NCI-H226 (cell line): ENCODE results near the gene RPS6KB2.
A peak's percentile ranks its signal among the peaks of the same experiment; 100 is the strongest.

Experiments used
- DNase-seq: peaks from one replicate; pipeline ENCODE4 v3.0.0-alpha.2; 2015

RPS6KB2 gene

DNA sequence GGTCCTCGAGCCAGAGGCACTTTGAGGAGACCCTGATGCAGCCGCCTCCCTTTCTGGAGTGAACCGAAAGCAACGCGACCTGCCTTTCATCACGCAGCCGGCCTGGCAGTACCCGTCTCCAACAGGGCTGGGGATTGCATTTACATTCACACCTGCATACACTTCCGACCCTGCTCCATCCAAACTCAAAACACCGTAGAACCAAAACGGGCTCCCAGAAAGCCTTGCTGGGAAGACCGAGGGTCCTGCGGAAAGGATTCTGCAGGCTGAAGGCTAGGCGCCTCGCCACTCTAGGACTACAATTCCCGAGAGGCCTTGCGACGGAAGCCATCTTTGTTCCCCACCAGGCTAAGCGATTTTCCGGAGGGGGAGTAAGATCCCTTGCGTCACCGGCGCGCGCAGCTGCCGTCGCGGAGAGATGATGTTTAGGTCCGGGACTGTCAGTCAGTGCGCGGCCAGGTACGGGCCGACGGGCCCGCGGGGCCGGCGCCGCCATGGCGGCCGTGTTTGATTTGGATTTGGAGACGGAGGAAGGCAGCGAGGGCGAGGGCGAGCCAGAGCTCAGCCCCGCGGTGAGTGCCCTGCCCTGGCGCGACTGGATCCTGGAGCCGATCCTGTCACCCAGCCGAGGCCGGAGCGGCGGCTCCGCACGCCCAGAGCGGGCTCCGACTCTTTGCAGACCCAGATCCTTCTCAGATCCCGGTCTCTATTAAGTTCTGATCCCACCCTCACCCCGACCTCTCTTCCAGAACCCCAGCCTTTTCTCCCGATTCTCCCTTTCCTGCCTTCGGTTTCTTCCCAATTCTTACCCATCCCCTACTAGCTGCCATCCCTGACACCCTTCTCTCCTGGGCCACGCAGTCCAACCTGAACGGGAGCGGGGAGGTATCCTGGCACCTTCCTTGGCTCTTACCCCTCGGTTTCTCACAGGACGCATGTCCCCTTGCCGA, at the start of gene RPS6KB2:
Gene RPS6KB2, plus strand, starts transcription at position 443 of the 950 bp plus-strand sequence. Its CDS starts 52 bp downstream, at position 495.
- peak; percentile 92 for DNase-seq

DNA sequence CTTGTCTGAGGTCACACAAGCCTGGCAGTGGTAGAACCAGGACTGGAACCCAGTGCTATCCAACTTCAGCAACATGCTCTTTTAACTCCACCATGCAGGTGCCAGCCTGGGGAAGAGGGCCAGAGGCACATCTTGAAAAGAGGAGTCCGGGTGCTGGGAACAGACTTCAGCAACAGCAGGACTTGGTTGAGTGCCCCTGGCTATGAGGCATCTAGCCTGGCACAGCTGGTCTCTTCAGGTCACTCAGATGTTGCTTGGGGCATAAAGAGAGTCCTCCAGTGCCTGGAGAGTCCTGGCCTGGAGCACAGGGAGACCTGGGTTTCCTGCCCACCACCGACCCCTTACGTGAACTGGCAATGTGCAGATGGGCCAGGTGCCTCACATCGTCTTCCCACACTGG, 49.8 kb upstream of the RPS6KB2 start:
- DNase-seq = no peak

DNA sequence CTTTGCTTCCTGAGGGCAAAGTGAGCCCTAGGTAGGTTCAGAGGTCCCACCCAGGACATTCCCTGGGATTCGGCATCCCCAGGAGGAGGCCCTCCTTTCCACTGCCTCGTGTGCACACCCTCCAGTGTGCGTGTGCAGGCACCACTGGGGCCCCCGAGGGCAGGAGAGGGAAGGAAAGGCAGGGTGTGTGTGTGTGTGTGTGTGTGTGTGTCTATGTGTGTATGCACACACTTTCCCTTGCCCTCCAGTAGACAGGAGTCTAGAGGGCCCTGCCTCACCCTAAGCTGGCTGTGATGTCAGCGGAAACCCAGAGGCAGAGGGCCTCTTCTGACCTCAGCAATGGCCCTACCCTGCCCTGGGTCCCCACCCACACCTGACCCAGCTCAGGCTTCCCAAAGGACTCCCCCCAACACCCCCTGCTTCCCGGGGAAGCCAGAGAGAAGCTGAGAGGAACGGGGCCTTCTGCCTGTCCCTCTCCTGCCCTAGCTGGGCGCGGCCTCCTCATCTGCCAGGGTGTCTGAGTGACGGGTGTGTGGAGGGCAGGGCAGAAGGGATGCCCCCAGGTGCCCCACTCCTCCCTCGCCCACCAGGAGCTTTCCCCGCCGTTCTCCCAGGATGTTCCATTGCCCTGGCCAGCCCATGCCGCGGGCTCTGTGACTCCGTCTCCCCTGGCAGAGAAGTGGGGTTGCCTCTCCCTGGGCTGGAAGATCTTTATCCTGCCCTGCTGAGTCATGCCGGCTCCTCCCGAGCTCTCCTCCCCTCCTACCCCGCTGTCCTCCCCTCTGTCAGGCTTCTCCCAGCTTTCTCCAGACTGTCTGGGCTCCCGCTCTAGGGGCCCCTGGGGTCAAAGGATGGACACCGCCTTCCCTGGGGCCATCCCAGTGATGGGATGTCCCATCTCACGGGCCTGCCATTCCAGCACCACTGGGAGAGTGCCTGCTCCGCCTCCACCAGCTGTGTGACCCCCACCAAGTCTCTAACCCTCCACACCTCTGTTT, 48.9 kb upstream of the RPS6KB2 start:
- peak; percentile 66 for DNase-seq

DNA sequence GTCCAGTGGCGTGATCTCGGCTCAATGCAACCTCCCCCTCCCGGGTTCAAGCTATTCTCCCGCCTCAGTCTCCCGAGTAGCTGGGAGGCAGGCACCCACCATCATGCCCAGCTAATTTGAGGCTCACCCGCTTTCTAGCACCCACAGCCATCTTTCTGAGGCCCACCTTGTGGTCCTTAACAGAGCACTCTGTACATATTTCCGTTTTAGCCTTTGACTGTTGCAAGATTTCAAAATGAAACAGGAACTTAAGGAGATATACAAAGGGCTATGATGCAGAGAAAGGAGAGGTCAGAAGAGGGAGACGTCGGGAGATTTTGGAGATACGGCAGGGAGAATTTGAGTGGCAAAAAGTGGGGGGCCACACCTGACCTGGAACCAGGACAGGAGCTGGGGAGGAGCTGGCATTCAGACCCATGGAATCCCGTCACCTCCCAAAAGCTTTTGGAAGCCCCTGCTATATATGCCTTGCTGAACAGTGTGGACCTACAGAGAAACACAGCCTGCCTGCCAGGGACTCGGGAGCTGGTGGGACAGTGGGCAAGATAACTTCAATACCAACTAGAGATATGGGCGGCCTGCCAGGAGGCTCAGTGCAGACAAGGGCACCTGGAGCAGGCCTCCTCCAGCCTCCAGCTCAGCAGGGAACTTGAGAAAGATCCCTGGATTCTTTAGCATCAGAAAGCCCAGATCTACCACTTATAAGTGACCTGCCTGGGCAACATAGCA, 46.9 kb upstream of the RPS6KB2 start:
- DNase-seq = no peak

DNA sequence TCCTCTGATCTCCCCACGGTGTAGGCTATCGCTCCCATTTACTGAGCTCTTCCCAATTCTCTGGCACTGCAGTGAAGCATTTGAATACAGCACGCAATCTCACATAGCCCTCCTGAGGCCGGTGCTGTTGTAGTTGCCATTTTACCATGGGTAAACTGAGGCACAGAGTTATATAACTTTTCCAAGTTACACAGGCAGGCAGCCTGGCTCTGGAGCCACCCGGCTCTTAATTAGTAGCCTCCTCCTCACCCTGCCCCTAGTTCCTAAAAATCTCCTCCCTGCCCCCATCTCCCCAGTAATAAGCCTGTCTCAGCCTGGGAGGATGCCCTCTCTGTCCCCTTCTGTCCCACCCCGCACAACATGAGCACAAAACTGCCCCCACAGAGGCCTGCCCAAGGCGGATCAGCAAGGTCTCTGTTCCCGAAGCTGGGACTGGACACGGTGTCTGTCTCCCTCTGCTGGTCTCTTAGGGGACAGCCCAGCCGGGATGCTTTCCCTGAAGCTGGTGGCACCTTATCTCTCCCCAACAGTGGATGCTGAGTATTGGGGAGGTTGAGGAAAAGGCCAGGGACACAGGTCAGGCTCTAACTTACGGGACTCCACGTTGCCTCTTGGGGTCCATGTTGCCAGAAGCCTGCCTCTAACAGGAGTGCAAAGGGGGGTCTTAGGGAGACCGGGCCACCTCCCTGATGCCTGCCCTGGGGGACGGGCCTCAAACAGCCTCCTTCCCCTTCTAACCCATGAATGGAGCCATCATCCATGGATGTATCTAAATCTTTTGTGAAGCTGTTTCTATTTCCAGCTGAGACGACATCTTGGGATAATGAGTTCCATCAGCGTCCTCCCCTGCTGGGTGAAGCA, 45.8 kb upstream of the RPS6KB2 start:
- DNase-seq = peak; percentile 58

DNA sequence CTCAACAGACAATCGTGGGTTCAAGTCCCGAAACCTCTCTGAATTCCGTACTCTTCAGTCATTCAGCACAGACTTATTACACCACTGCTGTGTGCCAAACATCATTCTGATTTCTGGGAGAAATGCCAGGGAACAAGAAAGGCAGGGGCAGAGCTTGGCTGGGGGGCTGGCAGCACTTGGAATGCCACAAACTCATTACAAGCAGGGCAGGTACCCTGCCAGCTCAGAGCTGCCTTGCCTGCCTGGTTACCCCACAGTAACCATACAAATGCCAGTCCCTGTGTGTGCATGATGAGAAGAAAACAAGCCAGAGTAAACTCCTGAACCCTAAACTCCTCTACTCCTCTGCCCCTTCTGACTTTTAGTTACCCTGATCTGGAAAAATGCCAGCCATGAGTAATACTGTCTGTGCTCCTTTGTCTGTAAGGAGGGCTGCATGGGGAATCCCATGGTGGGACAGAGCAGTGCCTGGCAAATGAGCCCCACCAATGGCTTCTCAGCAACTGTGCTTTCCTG, 43.4 kb upstream of the RPS6KB2 start:
- DNase-seq = peak; percentile 80

DNA sequence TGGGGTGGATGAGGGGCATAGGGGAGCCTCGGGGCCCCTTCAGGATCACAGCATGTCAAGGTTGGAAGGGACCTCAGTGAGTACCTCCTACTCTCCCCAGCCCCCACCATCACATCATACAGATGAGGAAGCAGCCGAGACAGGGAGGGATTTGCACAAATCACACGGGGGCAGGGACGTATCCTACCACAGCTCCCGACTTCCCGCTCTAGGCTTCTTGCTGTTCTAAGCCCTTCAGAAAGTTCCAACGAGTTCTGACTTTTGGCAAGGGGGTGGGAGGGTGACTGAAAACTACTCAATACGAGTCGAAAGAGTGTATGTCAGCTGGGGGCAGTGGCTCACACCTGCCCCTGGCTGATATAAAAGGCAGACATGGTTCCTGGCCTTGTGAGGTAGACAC, 41.2 kb upstream of the RPS6KB2 start:
- no peak for DNase-seq

DNA sequence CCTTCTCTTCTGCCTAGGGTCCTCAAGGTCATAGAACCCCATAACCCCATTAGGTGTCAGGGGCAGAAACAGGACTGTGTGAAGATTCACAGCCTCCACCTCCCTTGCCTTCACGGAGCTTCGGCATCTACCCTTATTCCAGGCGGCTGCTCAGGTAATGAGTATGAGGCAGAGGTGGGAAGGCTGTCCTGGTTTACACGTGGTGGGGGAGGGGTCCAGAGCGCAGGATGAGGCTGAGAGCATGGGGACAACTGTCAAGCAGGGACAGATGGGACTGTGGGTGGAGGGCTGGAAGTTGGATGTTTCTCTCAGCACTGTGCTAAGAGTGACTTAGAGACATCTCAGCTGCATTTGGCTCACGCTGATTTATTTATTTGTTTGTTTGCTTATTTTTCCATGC, 40.8 kb upstream of the RPS6KB2 start:
- no peak for DNase-seq

DNA sequence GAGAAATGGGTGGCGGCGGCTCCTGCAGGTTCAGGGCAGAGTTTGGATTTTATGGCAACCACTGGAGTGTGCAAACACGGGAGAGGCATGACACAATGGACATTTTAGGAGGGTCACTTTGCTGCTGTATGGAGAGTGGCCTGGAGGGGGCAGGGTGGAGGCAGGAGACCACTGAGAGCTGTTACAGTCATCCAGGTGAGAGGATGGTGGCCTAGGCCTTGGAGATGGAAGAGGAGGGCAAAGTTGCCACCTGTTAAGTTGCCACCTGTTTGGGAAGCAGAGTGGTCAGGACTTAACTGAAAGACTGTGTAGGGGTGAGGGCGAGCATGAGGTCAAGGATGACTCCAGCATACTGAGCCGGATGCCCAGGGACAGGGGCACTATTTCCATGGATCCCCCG, 38.8 kb upstream of the RPS6KB2 start:
- DNase-seq = no peak

DNA sequence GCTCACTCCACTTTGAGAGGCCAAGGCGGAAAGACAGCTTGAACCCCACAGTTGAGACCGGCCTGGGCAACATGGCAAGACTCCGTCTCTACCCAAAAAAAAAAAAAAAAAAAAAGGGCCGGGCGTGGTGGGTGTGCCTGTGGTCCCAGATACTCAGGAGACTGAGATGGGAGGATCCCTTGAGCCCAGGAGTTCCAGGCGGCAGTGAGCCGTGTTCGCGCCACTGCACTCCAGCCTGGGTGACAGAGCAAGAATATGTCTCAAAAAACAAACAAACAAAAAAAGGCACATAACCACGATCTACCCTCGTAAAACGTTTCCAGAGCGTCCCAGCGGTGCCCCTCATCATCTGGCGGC, 37.4 kb upstream of the RPS6KB2 start:
- no peak for DNase-seq

DNA sequence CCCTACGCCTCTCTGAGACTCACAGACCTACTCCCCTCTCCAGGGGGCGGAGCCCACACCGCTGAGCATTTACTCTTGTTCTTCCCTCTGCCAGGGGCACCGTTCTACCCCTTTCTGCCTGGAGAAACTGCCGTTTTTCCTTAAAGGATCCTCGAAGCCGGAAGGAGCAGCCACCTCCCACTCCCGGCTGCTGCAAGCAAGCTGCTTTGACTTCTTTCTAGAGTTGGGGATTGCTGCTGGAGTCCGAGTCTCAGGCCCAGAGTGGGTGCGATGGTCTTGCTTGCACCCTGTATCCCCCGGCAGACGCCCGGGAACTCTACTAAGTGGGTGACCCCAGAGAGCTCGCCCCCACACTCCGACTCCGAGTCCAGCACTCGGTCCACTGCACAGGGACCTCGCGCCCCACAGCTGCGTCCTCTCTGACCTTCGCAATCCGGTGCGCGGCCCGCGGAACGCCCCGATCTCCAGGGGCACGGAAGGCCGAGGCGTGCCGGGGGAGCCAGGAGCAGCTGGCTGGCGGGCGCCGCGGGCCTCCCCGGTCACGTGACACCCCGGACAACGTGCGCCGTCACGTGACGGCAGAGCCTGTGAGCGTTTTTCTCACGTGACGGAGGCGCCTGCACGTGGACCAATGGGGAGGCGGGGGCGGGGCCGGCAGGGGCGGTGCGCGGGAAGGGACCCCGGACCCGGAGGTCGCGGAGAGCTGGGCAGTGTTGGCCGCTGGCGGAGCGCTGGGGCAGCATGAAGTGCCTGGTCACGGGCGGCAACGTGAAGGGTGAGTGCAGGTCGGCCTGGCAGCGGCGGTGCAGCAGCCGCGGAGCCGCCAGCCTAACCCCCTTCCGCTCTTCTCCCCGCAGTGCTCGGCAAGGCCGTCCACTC, 36.8 kb upstream of the RPS6KB2 start, which contains the start of gene RAD9A:
Gene RAD9A, plus strand, starts transcription at position 683 of the 879 bp plus-strand sequence. Its CDS starts 59 bp downstream, at position 742.
- peak; percentile 88 for DNase-seq

DNA sequence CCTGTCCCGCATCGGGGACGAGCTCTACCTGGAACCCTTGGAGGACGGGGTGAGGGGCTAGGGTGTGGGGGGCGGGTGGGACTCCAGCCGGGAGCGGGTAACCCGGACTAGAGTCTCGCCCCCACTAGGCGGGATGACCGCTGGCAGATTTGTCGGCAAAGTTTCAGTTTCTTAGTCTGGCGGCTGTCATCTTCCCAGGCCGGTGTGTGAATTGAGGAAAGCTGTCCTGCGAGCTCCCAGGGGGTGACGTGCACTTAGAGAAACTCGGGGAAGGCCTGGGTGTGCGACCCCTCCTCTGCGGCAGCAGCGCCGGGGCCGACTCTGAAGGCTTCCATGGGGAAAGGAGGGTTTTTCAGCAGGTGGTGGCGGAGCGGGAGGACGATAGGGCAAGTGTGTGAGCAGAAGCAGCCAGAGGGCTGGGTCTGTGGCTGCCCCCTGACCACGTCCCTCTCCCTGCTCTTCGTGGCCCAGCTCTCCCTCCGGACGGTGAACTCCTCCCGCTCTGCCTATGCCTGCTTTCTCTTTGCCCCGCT, 36.0 kb upstream of the RPS6KB2 start:
- no peak for DNase-seq

DNA sequence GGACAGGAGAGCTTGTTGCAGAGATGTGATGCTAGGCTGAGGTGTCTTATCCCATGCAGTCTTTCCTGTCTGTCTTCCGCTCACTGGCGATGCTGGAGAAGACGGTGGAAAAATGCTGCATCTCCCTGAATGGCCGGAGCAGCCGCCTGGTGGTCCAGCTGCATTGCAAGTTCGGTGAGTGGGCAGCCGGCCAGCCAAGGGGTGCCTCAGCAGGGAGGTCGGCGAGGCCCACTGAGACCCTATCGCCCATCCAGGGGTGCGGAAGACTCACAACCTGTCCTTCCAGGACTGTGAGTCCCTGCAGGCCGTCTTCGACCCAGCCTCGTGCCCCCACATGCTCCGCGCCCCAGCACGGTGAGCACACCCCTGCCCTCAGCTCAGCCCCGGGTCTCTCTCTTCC, 34.9 kb upstream of the RPS6KB2 start:
- DNase-seq = no peak

DNA sequence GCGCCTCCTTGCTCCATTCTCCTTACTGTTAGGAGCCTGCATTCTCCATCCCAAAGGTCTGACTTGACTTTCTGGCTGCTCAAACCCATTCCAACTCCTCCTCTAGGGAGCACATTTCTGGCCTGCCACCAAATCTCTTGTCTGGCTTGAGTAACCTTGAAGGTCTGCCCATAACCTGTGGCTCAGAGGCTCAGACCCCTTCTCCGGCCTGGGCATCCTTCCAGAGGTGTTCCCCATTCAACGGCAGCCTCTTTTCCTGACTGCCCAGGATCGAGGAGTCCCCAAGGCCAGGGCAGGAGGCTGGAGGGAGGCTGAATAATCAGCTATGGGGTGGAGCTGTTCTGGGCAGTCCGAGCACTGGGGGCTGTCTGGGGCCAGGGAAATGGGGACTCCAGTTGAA, 34.3 kb upstream of the RPS6KB2 start:
- DNase-seq = no peak

DNA sequence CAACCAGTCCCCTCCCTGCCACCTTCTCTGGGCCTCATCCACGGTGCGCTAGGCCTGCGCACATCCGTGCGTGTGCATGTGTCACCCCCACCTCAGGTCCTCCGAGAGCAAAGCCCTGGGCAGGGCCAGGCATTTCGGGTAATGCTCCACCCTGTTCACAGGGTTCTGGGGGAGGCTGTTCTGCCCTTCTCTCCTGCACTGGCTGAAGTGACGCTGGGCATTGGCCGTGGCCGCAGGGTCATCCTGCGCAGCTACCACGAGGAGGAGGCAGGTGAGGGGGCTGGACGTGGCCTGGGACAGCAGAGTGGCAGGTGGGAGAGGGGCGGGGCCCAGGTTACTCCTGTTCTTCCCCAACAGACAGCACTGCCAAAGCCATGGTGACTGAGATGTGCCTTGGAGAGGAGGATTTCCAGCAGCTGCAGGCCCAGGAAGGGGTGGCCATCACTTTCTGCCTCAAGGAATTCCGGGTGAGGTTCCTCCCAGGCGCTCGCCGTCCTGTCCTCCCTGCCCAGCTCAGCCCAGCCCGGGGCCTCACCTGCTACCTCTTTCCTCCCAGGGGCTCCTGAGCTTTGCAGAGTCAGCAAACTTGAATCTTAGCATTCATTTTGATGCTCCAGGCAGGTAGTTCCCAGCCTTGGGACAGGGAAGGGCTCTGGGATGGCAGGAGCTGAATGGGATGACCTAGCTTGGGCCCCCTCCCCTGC, 32.6 kb upstream of the RPS6KB2 start:
- DNase-seq = no peak

DNA sequence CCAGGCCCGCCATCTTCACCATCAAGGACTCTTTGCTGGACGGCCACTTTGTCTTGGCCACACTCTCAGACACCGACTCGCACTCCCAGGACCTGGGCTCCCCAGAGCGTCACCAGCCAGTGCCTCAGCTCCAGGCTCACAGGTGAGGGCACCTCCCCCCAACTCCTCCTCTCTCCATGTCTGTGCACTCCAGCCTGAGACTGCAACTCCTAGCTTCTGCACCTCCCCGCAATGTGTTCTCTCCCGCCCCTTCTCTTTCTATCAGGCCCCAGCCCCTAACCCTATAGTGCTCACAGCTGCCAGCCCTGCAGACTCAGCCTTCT, 32.1 kb upstream of the RPS6KB2 start:
- DNase-seq = no peak

DNA sequence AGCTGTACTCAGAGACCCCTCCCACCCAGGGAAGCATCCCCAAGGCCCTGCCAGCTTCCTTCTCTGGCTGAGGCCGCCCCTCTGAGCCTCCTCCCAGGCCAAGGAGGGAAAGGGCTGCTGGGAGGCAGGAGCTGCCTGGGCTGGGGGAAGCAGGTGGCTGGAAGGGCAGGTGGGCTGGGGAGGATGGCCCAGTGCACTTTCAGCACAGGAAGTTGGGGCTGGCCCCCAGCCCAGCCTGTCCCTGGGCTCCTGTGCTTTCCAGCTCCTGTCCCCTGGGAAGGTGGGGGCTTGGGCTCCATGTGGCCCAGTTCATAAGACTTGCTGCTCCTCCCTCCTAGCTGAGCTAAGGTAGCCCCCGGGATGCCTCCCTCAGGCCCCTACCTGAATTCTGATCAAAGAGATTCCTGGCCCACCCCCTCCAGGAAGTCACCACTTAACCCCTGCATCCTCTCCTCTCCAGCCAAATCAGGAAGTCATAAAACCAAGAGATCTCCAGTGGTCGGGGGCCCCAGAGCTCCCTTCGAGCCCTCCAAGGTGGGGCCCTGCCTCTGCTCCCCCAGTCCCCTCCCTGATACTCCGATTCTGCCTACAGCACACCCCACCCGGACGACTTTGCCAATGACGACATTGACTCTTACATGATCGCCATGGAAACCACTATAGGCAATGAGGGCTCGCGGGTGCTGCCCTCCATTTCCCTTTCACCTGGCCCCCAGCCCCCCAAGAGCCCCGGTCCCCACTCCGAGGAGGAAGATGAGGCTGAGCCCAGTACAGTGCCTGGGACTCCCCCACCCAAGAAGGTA, 31.5 kb upstream of the RPS6KB2 start:
- no peak for DNase-seq

DNA sequence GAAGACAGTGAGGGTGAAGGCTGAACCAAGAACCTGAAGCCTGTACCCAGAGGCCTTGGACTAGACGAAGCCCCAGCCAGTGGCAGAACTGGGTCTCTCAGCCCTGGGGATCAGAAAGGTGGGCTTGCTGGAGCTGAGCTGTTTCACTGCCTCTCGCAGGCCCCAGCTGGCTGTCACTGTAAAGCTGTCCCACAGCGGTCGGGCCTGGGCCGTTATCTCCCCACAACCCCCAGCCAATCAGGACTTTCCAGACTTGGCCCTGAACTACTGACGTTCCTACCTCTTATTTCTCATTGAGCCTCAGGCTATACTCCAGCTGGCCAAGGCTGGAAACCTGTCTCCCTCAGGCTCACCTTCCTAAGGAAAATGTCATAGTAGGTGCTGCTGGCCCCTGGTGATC, 30.8 kb upstream of the RPS6KB2 start:
- DNase-seq = no peak
